IMR-90 (cell line): ENCODE data around the gene EHMT1. TPM values are rescaled to one million over a fixed set of nuclear protein-coding genes. Genes with fewer than 3 reads are reported as not detected.

Source experiments
- MAZ ChIP-seq: IDR thresholded peaks from 2 replicates; pipeline ENCODE4 v1.6.1; 2012; ENCODE audit warnings: low read depth, mild to moderate bottlenecking, low read length, improper control_type of control experiment, moderate library complexity, borderline replicate concordance
- POLR2A ChIP-seq: IDR thresholded peaks from 2 replicates; pipeline ENCODE4 v1.6.1; 2012; ENCODE audit warnings: mild to moderate bottlenecking, low read depth, low read length
- RAD21 ChIP-seq: IDR thresholded peaks from 2 replicates; pipeline ENCODE4 v1.6.1; 2012; ENCODE audit warnings: low read length, improper control_type of control experiment
- USF2 ChIP-seq: fragments of 150-350 bp; IDR thresholded peaks from 2 replicates; pipeline ENCODE4 v1.6.1; 2017; ENCODE audit warnings: mild to moderate bottlenecking, antibody characterized with exemption, low read length, low read depth
- polyA plus RNA-seq, 3 experiments: library from polyadenylated mRNA; depleted of rRNA; stranded (reverse); fragments of >200 nt; gene quantifications; 2 replicates each; pipeline ENCODE4 v1.2.3, GENCODE V29; 2012; ENCODE audit warnings: low replicate concordance in 1 of 3
- total RNA-seq: library from RNA; depleted of rRNA; stranded (reverse); fragments of >200 nt; gene quantifications from 2 replicates; pipeline ENCODE4 v1.2.3, GENCODE V29; 2012

The EHMT1 gene
- total and polyA plus RNA-seq, 2 of the 4 experiments (the other 2 are of a cell fraction), result 32.8 to 35.1 TPM

- peak; percentile 70 for TF ChIP-seq POLR2A
- TF ChIP-seq USF2, result 0 out of 2 replicates have a peak, but pooled peaks have one; percentile 0
- TF ChIP-seq MAZ, result peak; percentile 95; the same call in 1 of the 2 replicates
- no peak for TF ChIP-seq RAD21
Measured at GRCh38 chr9:137618105-137619067, at the start of gene EHMT1 (continued).
